ENCODE data around the gene ANKMY1.

- TF ChIP-seq YY1 (IDR thresholded peaks at IDR 0.05; ENCODE audit: insufficient read depth, insufficient read length), result no peak
- TF ChIP-seq ZNF274 (IDR thresholded peaks at IDR 0.05; ENCODE audit: low read depth, low read length), result no peak
- TF ChIP-seq SUZ12 (IDR thresholded peaks at IDR 0.05; ENCODE audit: extremely low read depth, insufficient read depth, insufficient read length), result no peak
These were observed 44.9 kb downstream of the ANKMY1 start for GRCh38 chr2:240512666-240513535.

Data from NT2/D1 (cell line).